Measurements from ENCODE around the gene GAS1.

GAS1 gene, protein sequence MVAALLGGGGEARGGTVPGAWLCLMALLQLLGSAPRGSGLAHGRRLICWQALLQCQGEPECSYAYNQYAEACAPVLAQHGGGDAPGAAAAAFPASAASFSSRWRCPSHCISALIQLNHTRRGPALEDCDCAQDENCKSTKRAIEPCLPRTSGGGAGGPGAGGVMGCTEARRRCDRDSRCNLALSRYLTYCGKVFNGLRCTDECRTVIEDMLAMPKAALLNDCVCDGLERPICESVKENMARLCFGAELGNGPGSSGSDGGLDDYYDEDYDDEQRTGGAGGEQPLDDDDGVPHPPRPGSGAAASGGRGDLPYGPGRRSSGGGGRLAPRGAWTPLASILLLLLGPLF

DNA sequence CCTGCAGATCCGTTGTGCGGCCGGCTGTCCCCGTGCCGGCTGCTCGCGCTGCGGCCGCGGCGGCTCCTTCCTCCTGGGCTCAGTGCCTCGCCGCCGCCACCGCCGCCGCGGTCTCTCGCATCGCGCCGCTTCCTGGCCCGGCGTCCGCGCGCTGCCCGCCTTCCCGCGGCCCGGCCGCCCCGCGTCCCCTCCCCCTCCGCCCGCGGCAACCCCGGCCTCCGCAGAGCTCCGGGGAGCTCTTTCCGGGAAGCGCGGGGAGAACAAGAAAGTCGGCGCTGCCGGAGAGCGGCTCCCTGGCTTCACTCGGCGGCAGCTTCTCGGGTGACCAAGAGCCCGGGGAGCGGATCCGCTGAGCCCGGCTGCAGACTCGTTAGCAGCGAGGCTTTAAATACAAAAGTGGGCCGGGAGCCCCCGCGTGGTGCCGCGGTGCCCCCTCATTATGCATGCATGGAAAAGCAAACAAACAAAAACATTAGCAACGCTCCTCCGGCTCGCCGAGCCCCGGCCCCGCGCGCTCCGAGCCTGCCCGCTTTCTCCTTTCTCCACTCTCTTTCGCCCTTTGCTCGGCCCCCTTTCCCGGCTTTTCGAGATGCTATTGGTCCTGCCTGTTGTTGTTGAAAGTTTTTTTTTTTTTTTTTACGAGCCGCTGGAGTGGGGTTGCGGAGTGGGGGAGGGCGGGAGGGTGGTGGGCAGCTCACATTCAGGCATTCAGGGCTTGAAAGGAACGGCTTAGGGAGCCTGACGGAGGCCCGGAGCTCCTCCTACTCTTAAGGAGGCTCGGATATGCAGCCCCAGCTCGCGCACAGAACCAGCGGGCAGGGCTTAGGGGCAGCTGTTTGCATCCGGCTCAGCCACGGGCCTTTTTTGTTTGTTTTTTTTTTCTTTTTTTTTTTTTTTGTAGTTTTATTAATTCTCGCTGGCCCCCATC is at the start of gene GAS1:
Gene GAS1, minus strand, starts transcription at position 361 of the 928 bp plus-strand sequence. CDS start 727 bp downstream, outside the sequence.
- TF ChIP-seq JUND (IDR thresholded peaks at IDR 0.05; ENCODE audit: low read depth) = no peak
- in situ Hi-C loops (cut with HindIII; ENCODE audit: low pct_unique_long_range_greater_than_20kb, low sequenced_read_pairs) = no loop called here

DNA sequence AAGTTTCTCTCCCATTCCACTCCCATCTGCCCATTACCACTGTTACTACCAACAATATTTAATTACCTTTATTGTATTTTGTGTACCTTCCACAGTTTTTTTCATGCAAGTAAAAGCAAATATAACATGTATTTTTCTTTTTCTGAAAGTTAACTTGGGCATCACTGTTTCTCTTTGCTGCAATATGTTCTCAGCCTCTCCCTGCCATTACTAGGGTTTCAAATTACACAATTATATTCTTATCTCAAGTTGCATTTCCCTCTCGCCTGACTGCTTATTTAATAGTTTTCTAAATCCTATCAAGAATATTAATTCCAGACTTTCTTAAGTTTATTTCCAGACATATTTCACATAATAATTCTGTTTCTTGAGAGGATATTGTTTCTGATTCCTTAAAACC is 46.9 kb upstream of the GAS1 start:
- no peak for DNase-seq (ENCODE audit: low read depth in 1 of 2, low spot score in 1 of 2)
- in situ Hi-C loops (cut with HindIII; ENCODE audit: low pct_unique_long_range_greater_than_20kb, low sequenced_read_pairs) = no loop called here
- no peak for TF ChIP-seq JUND (IDR thresholded peaks at IDR 0.05; ENCODE audit: low read depth)

More for the DNA sequence above, at the start of gene GAS1:
- peak; percentile 33 to 68 for DNase-seq (ENCODE audit: low read depth in 1 of 2, low spot score in 1 of 2)

GRCh38 chr9:86993830-86994229 is 46.5 kb upstream of the GAS1 start:
- in situ Hi-C loops (cut with HindIII; ENCODE audit: low pct_unique_long_range_greater_than_20kb, low sequenced_read_pairs) = no loop called here
- DNase-seq (ENCODE audit: low read depth in 1 of 2, low spot score in 1 of 2) = no peak
- TF ChIP-seq JUND (IDR thresholded peaks at IDR 0.05; ENCODE audit: low read depth) = no peak

- DNase-seq (ENCODE audit: low read depth in 1 of 2, low spot score in 1 of 2) = no peak
- TF ChIP-seq JUND (IDR thresholded peaks at IDR 0.05; ENCODE audit: low read depth) = no peak
- in situ Hi-C loops (cut with HindIII; ENCODE audit: low pct_unique_long_range_greater_than_20kb, low sequenced_read_pairs) = no loop called here
Measured at GRCh38 chr9:86991077-86991476, 43.8 kb upstream of the GAS1 start.

DNA sequence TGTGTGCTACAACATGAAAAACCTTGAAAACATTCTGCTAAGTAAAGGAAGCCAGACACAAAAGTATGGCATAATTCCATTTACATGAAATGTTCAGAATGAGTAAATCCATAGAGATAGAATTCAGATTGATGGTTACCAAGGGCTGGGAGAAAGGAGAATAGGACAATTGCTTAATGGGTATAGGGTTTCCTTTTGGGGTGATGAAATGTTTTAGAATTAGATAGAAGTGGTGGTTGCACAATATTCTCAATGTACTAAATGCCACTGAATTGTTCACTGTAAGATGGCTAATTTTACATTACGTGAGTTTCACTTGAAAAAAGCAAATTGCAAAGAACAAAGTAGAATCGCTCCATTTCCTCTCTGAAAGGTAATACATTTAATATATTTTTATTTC is 43.0 kb upstream of the GAS1 start:
- no peak for TF ChIP-seq JUND (IDR thresholded peaks at IDR 0.05; ENCODE audit: low read depth)
- no peak for DNase-seq (ENCODE audit: low read depth in 1 of 2, low spot score in 1 of 2)

DNA sequence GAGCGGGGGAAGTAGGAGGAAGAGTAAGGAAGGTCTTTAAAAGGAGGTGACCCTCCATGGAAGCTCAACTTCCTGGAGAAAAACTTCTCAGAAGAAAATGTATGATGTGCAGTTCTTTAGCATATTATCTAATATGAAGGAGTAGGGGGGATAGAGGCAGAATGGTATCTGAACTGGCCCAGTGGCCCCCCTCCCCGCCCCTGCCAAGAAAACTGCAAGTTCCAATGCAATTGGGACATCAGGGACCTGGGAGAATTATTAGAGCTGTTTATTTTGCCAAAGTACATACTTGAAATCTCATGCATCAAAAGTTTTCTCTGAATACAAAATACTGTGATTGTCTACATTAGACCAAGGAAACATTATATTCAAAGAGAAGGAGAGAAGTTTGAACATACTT is 40.6 kb upstream of the GAS1 start:
- in situ Hi-C loops (cut with HindIII; ENCODE audit: low pct_unique_long_range_greater_than_20kb, low sequenced_read_pairs) = no loop called here
- DNase-seq (ENCODE audit: low read depth in 1 of 2, low spot score in 1 of 2) = no peak
- TF ChIP-seq JUND (IDR thresholded peaks at IDR 0.05; ENCODE audit: low read depth) = no peak

More for the DNA sequence above, 43.0 kb upstream of the GAS1 start:
- in situ Hi-C loops (cut with HindIII; ENCODE audit: low pct_unique_long_range_greater_than_20kb, low sequenced_read_pairs) = no loop called here

DNA sequence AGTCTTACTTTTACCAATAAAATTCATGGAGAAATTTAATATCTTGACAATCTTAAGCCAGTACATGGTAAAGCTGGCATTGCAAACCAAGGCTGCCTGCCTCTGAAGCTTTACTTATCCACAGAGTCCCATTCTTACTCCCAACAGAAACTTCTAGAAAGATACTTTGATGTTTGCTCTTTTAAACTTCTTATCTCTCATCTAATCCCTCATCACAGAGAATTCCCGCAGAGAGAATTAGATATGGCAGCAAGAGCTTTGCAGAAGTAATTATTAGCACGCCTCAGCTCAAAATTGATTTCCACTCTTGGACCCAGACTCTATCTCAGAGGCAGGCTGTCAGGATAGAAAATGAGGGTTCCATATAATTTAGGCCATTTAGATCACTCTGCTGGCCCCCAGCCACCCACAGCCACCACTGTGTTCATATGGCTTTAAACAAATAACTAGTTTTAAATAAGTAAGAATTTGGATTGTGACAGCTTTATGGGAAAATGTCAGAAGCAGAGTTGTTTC is 37.9 kb upstream of the GAS1 start:
- TF ChIP-seq JUND (IDR thresholded peaks at IDR 0.05; ENCODE audit: low read depth) = no peak
- no peak for DNase-seq (ENCODE audit: low read depth in 1 of 2, low spot score in 1 of 2)
- in situ Hi-C loops (cut with HindIII; ENCODE audit: low pct_unique_long_range_greater_than_20kb, low sequenced_read_pairs) = no loop called here

- in situ Hi-C loops (cut with HindIII; ENCODE audit: low pct_unique_long_range_greater_than_20kb, low sequenced_read_pairs) = no loop called here
- no peak for DNase-seq (ENCODE audit: low read depth in 1 of 2, low spot score in 1 of 2)
- no peak for TF ChIP-seq JUND (IDR thresholded peaks at IDR 0.05; ENCODE audit: low read depth)
Measured at GRCh38 chr9:86983620-86984259, 36.4 kb upstream of the GAS1 start.

DNA sequence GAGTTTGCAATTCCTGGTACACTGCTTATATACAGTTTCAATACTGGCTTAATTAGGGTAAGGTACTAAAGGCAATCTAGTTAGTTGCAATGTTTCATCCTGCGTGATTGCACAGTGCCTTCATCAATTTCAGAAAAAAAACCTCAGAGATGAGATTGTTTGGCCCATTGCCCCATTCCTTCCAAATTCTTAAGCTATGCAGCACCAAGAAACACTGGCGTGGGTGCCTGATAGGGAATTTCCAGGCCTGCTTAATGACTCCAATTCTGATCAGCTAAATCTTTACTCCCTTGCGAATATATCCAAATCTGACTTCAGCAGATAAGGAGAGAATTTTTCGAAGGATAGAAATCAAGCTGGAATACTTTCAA is 35.9 kb upstream of the GAS1 start:
- DNase-seq (ENCODE audit: low read depth in 1 of 2, low spot score in 1 of 2) = no peak
- in situ Hi-C loops (cut with HindIII; ENCODE audit: low pct_unique_long_range_greater_than_20kb, low sequenced_read_pairs) = no loop called here
- no peak for TF ChIP-seq JUND (IDR thresholded peaks at IDR 0.05; ENCODE audit: low read depth)

GRCh38 chr9:86980802-86981201 is 33.5 kb upstream of the GAS1 start:
- no peak for TF ChIP-seq JUND (IDR thresholded peaks at IDR 0.05; ENCODE audit: low read depth)
- no peak for DNase-seq (ENCODE audit: low read depth in 1 of 2, low spot score in 1 of 2)
- in situ Hi-C loops (cut with HindIII; ENCODE audit: low pct_unique_long_range_greater_than_20kb, low sequenced_read_pairs) = no loop called here

- TF ChIP-seq JUND (IDR thresholded peaks at IDR 0.05; ENCODE audit: low read depth) = no peak
- in situ Hi-C loops (cut with HindIII; ENCODE audit: low pct_unique_long_range_greater_than_20kb, low sequenced_read_pairs) = no loop called here
- DNase-seq (ENCODE audit: low read depth in 1 of 2, low spot score in 1 of 2) = no peak
Measured at GRCh38 chr9:86979657-86980056, 32.4 kb upstream of the GAS1 start.

- in situ Hi-C loops (cut with HindIII; ENCODE audit: low pct_unique_long_range_greater_than_20kb, low sequenced_read_pairs) = no loop called here
- no peak for DNase-seq (ENCODE audit: low read depth in 1 of 2, low spot score in 1 of 2)
- TF ChIP-seq JUND (IDR thresholded peaks at IDR 0.05; ENCODE audit: low read depth) = no peak
Measured at GRCh38 chr9:86978922-86979474, 31.7 kb upstream of the GAS1 start.
